ENCODE data around the gene RORC.

Gene RORC

GRCh38 chr1:151849126-151849525, 17.5 kb upstream of the RORC start:
- DNase-seq (ENCODE audit: low read depth in 2 of 3, low spot score in 1 of 3), result no peak

GRCh38 chr1:151847867-151848596, 16.4 kb upstream of the RORC start:
- DNase-seq (ENCODE audit: low read depth in 2 of 3, low spot score in 1 of 3), result no peak

- DNase-seq (ENCODE audit: low read depth in 2 of 3, low spot score in 1 of 3), result no peak
Observed at GRCh38 chr1:151846686-151847237, 15.2 kb upstream of the RORC start.

- no peak for DNase-seq (ENCODE audit: low read depth in 2 of 3, low spot score in 1 of 3)
Observed at GRCh38 chr1:151846062-151846568, 14.5 kb upstream of the RORC start.

GRCh38 chr1:151843398-151843797, 11.8 kb upstream of the RORC start:
- DNase-seq (ENCODE audit: low read depth in 2 of 3, low spot score in 1 of 3), result no peak

GRCh38 chr1:151841141-151841540, 9.5 kb upstream of the RORC start:
- no peak for DNase-seq (ENCODE audit: low read depth in 2 of 3, low spot score in 1 of 3)

- no peak for DNase-seq (ENCODE audit: low read depth in 2 of 3, low spot score in 1 of 3)
Observed at GRCh38 chr1:151840421-151840820, 8.8 kb upstream of the RORC start.

GRCh38 chr1:151839457-151840403, 8.1 kb upstream of the RORC start, which contains the start of gene C2CD4D:
Gene C2CD4D, minus strand, starts transcription at chr1:151839820. Its CDS starts 831 bp downstream, at chr1:151838989.
- peak; percentile 40 to 70 (median 58) for DNase-seq (ENCODE audit: low read depth in 2 of 3, low spot score in 1 of 3)

- no peak for DNase-seq (ENCODE audit: low read depth in 2 of 3, low spot score in 1 of 3)
Observed at GRCh38 chr1:151839082-151839412, 7.4 kb upstream of the RORC start.

GRCh38 chr1:151838222-151839081, 6.8 kb upstream of the RORC start:
- DNase-seq (ENCODE audit: low read depth in 2 of 3, low spot score in 1 of 3), result peak in 1 of 3 donors; percentile 49

GRCh38 chr1:151837884-151838221, 6.3 kb upstream of the RORC start:
- DNase-seq (ENCODE audit: low read depth in 2 of 3, low spot score in 1 of 3), result no peak

GRCh38 chr1:151837197-151837596, 5.6 kb upstream of the RORC start:
- DNase-seq (ENCODE audit: low read depth in 2 of 3, low spot score in 1 of 3), result no peak

- DNase-seq (ENCODE audit: low read depth in 2 of 3, low spot score in 1 of 3), result no peak
Observed at GRCh38 chr1:151835596-151835995, 4.0 kb upstream of the RORC start.

GRCh38 chr1:151834239-151834638, 2.6 kb upstream of the RORC start:
- DNase-seq (ENCODE audit: low read depth in 2 of 3, low spot score in 1 of 3), result no peak

- DNase-seq (ENCODE audit: low read depth in 2 of 3, low spot score in 1 of 3), result no peak
Observed at GRCh38 chr1:151833172-151833900, 1.7 kb upstream of the RORC start.

- no peak for DNase-seq (ENCODE audit: low read depth in 2 of 3, low spot score in 1 of 3)
Observed at GRCh38 chr1:151832318-151832980, 847 bp upstream of the RORC start.

- DNase-seq (ENCODE audit: low read depth in 2 of 3, low spot score in 1 of 3), result no peak
Observed at GRCh38 chr1:151831256-151831591, 378 bp downstream of the RORC start.

- no peak for DNase-seq (ENCODE audit: low read depth in 2 of 3, low spot score in 1 of 3)
Observed at GRCh38 chr1:151830055-151830454, 1.5 kb downstream of the RORC start.

GRCh38 chr1:151829352-151830046, 2.1 kb downstream of the RORC start:
- DNase-seq (ENCODE audit: low read depth in 2 of 3, low spot score in 1 of 3), result no peak
